Activated T-helper 1 cell treated with anti-CD3 and anti-CD28 coated beads, Interleukin-2, amount 50 U/mL, for 16 hours (primary cell): ENCODE results near the gene SGPL1.

Experiments used
- DNase-seq, 2 donors: peaks; one replicate each; pipeline ENCODE4 v3.0.0-alpha.2; 2020; ENCODE audit warnings: low read depth in 1 of 2, low spot score in 1 of 2

The SGPL1 gene

DNA sequence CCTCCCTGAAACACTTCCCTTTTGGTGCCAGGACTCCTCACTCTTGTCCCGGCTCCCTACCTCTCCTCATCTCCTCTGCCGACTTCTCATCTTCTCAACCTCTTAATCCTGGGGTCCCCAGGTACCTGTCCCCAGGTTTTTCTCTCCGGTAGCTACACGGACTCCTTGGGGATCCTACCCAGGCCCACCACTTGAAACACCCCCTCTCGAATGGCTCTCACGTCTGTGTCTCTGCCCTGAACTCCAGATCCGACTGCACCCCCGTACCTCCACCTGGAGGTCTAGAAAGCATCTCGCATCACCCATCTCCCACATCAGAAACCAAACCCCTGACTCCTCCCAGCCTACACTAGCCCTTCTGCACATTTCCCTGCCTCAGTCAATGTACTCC, 35.4 kb upstream of the SGPL1 start:
- no peak for DNase-seq

DNA sequence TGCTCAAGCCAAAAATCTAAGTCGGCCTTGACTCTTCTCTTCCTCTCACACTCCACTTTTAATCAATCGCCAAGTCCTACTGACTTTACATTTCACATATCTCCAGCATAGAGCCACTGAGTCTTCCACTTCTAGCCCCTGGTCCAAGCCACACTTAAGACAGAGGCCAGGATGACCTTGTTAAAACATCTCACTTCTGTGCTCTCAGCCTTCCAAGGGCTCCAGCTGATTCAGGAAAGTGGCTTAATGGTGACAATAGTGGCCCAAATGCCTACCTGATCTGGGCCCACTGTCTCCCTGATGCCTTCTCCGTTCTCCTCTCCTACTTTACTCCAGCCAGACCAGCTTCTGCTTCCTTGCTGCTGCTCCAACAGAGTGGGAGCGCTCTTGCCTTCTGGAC, 35.0 kb upstream of the SGPL1 start:
- DNase-seq, result no peak

DNA sequence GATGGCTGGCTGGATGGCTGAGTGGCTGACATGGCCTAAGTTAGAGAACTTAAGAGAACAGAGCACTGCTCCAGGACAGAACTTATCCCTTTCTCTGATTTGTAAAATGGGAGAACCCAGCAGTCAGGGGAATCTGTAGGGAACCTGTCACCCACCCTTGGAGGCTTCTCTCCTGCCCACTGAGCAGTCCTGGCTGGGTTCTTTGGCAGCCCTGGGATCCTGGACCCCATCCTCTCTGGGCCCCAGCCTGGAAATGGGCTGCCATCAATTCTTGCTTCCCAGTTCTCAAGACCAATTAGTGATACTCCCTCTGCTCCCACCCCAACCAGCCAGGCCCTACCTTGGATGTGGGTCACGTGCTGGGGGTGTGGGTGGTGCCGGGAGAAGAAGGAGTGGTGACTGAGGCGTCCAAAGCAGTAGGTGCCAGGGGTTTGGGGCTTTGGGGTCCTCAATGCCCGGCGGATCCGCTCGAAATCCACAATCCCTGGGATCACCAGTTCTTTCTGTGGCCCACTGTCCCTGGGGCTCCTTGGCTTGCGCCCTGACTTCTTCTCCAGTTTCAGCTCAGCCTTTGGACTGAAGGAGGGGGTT, 34.2 kb upstream of the SGPL1 start:
- no peak for DNase-seq

DNA sequence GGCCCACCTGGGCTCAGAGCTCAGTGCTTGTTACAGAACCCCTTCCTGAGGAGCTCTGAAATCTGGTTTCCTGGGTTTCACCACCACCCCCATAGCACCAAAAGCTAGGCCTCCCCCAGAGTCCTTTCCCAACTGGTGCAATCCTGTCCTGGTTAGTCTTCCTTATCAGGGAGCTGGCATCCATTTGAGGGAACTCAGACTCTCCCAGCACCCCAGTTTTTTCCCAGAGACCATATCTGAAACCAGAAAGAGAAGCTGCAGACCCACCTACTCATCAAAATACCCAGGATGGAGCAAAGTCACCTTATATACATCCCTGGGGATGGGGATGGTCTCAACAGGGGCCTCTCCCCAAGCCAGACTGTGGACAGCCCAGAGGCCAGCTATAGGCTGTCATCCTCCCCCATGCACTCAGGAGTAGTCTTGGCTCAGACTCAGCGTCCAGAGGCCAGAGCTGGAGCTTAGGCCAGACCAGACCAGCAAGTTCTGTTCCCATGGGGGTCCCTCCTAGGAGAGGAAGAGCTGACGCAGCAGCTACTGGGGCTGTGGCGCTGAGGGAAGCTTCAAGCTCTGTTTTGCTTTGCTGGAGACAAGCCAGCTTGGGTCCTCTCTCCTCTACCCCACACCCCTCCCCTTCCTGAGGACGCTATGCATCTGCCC, 33.5 kb upstream of the SGPL1 start:
- DNase-seq, result no peak

DNA sequence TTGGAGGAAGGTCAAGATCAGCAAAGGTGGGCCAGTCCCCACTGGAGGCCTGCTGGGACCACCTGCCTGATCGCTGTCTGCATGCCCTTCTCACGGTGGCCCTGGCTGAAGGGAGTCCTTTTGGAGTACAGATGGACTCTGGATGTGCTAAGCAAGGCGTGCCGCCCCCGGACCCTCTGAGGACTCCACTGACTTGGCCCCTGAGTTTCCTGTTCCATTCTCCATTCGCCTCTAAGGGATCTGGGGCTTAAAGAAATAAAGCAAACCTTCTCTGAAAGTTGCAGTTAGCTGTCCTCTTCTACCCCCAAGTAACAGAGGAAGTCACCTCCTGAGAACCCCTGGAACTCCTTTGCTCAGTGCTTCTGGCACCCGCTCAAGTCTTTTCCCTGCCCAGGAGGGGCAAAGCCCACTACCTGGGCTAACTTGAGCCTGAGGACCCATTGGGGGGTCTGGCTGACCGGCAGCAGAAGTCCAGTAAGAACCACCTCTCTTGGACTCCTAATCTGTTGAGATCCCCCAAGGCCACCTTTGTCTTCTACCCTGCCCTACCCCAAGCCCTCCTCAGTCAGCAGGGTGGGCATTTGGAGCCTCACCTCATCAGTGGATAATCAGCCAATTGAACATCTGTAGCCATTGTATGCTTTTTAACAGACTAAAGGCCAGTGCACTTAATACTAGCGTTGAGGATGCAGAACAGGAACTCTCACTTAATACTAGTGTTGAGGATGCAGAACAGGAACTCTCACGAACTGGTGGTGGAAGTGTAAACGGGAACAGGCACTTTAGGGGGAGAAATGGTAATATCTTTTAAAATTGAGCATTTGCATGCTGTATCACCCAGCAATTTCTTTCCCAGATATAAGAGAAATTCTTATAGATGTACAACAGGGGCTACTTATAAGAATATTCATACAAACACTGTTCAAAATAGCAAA, 32.7 kb upstream of the SGPL1 start:
- DNase-seq, result no peak

DNA sequence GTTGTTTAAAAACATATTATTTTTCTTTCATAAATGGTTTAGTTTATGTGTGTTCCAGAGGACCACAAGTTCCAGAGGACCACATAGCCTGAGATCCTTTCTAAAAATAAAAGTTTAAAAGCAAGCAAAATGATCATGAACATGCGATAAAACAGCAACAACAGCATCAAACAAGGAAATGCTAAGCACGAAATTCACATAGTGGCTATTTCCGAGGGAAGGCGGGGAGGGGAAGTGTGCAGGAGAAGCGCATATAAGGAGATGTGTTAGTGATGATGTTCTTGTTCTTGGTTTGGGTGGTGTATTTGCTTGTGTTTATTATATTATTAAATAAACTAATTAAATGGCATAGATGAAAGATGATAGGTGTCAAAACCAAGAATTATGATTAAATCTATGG, 31.7 kb upstream of the SGPL1 start:
- no peak for DNase-seq

DNA sequence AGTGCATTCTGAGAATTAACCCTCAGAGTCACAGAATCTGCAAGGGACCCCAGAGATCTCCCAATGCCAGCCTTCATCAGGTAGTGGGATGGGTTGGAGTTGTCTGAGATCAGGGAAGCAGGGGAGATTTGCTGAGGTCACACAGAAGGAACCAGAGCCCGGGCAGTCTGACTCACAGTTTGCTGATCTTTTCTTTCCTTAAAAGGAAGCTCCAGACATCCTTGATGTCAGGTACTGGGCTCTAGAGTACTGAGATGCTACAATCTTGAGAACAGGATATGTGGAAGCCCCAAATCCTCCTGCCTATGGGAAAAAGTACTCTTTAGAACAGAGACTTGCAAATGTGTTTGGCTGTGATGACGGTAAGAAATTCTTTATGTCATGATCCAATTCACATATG, 31.3 kb upstream of the SGPL1 start:
- no peak for DNase-seq

DNA sequence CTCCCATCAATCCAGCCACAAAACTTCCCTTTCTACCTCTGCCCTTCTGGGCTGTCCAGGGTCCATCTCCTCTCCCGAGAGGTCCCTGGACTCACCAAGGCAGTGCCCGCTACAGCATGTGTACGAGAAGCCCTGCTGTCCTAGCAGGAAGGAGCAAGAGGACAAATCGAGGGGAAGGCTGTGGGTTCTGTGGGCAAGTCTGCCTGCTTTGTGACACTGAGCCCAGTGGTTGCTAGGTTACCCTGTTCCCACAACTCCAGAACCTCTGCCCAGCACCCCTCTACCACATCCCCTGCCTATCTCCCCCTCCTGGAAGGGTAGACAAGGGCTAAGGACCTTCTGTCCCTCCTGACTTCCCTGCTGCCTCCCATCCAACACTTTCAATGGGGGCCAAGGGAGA, 30.6 kb upstream of the SGPL1 start, which contains the start of gene TBATA:
TBATA (minus strand) TSS at position 188 of the 400 bp plus-strand sequence. CDS start 1,998 bp downstream, outside the sequence.
- no peak for DNase-seq

DNA sequence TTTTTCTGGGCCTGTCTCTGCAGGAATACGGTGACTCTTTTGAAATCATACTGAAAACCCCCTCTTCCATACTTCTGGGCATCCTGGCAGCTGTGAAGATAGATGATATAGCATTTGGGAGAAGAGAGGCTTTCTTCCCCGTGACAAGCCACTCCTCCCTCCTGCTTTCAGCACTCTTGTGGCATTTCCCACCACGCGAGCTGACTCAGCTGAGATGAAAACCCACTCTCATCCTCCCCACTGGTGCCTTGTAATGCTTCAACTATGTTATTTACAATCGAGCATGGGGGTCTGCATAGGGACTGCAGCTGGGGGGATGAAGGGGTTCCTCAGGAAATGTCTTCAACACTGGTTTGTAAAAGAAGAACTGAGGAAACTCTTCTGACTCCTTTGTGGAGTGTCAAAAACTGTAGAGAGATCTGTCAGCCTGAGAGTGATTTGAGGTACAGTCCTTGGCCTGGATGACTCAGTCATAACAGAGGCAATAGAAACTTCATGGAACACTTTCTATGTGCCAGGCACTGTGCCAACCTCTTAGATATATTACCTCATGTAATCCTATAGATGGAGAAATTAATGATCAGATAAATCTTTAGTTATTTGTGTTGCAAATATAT, 28.8 kb upstream of the SGPL1 start:
- no peak for DNase-seq

DNA sequence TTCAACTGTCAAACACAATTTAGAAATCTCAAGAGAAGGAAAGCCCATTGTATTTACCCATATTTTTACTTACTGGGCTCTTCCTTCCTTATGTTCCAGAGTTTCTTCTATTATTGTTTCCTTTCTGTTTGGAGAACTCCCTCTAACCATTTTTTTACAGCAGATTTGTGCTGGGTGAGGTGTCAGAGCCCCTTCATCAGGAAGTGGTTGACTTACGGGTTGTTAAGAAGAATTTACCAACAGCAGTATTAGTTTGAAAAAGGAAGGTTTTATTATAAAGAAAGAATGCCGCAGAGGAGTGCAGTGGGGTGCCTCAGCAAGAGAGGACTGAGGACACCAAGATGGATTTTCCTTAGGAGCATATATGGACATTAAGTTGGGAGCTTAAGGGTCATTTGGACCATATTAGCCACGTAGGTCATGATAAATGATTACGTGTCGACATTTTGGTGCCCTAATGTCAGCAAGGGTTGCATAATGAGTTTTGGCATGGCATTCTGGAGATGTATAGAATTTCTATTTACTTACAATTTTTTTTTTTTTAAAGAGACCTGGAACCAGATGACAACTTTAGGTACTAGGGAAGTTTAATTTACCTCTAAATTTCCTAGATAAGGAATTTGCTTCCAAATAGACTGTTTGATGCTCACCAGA, 24.2 kb upstream of the SGPL1 start:
- DNase-seq, result no peak

DNA sequence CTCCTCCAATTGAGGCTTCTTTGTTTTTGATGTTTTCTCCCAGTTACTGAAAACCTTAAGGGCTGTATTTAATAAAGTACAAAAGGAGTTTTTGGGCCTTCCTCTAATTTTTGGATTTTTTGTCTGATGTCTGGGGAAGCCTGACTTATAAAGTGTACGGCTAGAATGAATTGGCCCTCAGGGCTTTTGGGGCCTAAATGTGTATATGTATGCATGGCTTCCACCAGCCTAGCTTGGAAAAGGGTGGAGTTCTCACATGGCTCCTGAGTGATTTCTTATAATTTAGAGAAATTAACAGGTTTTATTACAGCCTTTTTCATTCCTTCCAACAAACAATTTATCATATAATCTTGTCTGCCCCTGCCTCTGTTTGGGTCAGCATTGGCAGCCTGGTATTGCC, 20.1 kb upstream of the SGPL1 start:
- DNase-seq, result no peak

DNA sequence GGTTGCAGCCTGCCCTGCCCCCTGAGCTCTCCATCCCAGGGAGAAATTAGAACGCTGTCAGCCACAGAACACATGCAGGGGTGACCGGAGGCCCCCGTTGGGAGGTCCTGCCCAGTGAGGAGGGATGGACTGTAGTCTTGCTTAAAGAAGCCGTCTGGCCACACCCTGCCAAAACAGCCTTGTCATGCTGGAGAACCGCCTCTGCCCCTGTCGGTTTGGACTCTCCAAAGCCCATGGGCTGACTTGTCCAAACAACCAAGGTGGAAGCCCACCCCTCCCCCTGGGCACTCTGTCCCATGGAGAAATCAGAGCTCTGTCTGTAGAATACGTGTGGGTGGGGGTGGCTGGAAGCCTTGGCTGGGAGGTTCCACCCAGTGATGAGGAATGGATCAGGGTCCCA, 17.9 kb upstream of the SGPL1 start:
- DNase-seq, result no peak

DNA sequence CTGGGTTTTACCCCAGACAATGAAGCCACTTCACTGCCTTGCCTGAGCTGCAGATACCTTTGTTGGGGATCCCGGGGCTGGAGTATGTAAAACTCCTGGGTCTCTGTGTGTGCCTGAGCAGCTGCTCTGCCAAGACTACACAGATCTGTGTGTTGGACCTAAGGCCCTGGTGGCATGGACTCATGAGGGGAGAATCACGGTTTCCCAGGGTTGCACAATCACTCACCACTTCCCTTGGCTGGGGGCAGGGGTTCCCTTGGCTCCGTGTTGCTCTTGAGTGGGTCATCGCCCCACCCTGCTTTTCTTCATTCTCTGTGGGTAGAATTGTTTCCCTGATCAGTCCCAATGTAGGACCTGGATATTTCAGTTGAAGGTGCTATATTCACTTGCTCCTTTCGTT, 16.6 kb upstream of the SGPL1 start:
- DNase-seq, result no peak

DNA sequence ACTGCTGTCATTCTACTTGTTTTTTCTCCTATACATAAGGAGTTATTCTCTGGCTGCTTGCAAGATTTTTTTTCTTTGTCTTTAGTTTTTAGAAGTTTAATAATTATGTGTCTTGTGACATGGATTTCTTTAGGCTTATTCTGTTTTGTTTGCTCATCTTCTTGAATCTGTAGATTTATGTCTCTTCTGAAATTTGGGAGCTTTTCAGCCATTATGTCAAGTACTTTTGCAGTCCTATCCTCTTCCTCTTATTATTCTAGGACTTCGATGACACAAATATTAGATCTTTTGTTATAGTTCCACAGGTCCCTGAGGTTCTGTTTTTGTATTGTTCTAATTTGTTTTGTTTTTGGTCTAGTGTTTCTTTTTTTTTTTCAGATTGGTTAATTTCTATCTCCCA, 13.9 kb upstream of the SGPL1 start:
- no peak for DNase-seq

DNA sequence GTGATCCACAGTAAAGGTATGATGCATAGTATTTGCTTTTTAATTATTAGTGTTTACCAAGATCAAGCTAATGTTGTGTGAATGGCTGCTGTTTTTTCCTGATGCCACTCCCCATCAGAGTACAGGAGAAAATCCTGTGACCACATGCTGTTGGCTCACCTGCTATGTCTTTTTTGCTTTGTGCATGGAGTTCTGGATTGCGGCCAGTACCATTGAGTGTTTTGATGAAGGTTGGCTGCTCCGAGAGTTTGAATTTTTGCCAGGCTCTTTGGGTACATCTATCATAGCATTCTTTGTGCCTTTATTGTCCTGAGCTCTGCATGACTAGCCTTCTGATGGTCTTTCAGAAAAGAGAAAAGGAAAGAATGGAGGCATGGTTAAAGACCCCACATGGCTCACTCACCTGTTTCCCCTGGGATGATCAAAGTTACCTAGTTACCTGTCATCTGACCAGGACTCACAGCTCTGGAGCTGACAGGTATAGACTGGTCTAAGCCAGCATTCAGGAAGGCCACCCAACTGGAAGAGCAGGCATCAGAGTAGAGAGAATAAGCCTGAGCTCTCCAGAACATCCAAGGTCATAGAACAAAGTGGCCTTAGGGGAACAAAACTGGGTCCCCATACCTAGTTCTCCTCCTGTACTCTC, 11.8 kb upstream of the SGPL1 start:
- no peak for DNase-seq

DNA sequence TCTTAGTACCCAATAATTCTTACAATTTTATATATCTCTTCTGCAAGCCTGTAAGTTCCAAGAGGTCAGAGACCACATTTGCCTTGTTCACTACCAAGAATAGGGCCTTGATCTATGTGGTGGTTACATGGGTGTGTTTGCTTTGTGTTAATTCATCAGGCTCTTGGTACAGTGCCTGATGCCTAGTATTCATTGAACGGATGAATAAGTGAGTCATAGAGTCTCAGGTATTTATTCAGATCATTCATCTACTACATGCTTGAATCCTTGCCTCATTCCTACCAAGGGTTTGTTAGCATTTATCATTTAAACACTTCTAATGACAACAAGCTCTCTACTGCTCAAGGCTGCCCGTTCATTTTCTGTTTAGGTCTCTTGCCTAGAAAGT, 11.3 kb upstream of the SGPL1 start:
- DNase-seq, result no peak

DNA sequence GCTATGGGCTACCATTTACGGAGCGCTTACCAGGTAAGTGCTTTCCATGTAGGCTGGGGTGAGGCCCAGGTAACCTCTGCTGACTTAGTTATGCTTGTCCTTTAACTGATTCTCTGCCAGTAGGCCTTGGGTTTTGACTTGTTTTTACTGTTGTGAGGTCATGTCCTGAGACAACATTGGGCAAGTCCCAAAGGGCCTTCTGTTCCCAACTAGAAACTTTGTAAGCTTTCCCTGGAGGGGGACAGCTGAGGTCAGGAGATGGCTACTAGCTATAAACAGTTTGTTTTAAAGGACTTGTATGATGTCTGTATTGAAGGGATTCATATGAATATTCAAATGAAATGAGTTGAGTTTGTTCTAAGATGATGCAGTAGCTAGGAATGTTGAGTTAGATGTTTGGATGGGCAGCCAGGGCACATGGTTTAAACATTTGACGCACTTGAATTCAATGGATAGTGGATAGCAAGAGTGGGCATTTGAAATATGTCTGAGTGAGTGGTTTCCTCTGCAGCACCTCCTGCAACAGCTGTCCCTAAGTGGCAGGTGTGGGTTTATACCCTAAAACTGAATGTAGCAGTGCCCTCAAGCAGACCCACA, 10.0 kb upstream of the SGPL1 start:
- no peak for DNase-seq

DNA sequence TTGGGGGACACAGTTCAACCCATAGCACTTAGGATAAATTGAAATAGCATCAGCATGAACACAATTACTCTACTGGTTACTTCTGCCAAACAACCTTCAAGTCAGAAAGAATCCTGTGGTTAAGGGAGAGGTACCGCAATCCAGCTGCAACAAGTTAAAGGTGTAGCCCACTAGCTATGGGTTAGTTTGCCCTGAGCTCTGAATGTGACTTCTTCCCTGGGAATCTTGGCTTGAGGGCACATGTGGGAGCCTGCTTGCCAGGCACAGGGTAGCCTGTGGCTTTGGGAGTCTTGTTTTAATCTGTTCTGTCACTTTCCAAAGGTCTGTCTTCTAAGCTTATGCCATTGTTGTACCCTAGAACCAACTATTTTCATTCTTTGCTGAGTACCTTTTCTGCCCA, 8.9 kb upstream of the SGPL1 start:
- DNase-seq, result no peak

DNA sequence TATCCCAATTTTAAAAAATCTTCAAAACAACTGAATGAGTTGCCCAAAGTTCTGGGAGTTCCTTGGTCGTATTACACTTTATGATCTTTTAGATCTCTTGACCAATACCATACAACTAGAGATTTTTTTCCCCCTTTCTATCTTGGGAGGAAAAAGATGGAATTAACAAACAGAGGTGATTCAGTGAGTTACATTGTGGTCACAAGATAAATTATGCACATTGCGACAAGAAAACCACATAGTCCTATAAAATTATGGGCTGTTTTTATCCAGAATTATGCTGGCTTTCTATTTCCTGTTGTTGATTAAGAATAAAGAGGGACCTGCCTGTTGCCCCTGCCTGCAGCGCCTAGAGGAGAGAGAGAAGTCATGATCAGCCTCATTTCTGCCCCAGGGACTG, 8.2 kb upstream of the SGPL1 start:
- no peak for DNase-seq

DNA sequence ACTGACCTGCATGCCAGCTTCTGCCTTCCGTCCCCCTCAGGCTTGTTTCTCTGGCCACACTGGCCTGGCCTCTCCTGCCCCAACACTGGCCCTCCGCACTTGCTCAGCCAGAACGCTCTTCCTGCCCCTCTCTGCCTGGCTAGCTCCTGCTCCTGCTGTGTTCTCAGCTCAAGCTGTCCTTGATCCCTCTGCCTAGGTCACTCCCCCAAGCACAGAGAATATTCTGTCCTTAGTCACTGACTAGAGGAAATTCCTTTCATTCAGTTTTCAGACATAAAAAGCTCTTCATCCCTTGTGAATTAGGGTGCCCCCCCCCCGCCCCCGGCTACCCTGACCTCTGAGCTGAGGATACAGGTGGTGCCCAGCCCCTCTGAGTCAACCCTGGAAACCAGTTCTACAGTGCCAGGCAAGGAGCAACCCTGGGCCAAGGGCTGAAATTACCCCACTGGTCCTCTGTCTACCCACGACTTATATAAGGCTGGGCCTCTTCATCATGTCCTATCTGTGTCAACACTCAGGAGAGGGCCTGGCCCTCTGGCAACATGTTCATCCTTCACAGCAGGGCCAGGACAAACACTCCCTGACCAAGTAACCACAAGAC, 6.6 kb upstream of the SGPL1 start:
- no peak for DNase-seq
